ENCODE measurements around the gene LDLRAD3.

The LDLRAD3 gene

GRCh38 chr11:36249246-36249645 is 305.4 kb downstream of the LDLRAD3 start:
- peak; percentile 45 for DNase-seq

GRCh38 chr11:36251823-36252222 is 308.0 kb downstream of the LDLRAD3 start:
- DNase-seq: no peak

GRCh38 chr11:36253238-36253637 is 309.4 kb downstream of the LDLRAD3 start:
- DNase-seq: peak; percentile 19

GRCh38 chr11:36254713-36255112 is 310.9 kb downstream of the LDLRAD3 start:
- DNase-seq: no peak

- no peak for DNase-seq
These were observed 313.5 kb downstream of the LDLRAD3 start for GRCh38 chr11:36257351-36257750.

GRCh38 chr11:36258730-36259360 is 315.0 kb downstream of the LDLRAD3 start:
- DNase-seq: peak; percentile 65

- no peak for DNase-seq
These were observed 317.2 kb downstream of the LDLRAD3 start for GRCh38 chr11:36261094-36261493.

GRCh38 chr11:36264011-36264972 is 320.4 kb downstream of the LDLRAD3 start:
- DNase-seq: no peak

GRCh38 chr11:36264973-36265344 is 321.1 kb downstream of the LDLRAD3 start:
- no peak for DNase-seq

- DNase-seq: peak; percentile 66
These were observed 322.1 kb downstream of the LDLRAD3 start for GRCh38 chr11:36265793-36266628.

GRCh38 chr11:36266767-36267166 is 322.9 kb downstream of the LDLRAD3 start:
- no peak for DNase-seq

- DNase-seq: no peak
These were observed 324.6 kb downstream of the LDLRAD3 start for GRCh38 chr11:36268337-36268985.

- DNase-seq: no peak
These were observed 326.8 kb downstream of the LDLRAD3 start for GRCh38 chr11:36270701-36271100.

- DNase-seq: no peak
These were observed 328.0 kb downstream of the LDLRAD3 start for GRCh38 chr11:36271794-36272407.

GRCh38 chr11:36273110-36273509 is 329.2 kb downstream of the LDLRAD3 start:
- DNase-seq: no peak

GRCh38 chr11:36274414-36274813 is 330.6 kb downstream of the LDLRAD3 start:
- no peak for DNase-seq

GRCh38 chr11:36278531-36279282 is 334.8 kb downstream of the LDLRAD3 start:
- no peak for DNase-seq

- no peak for DNase-seq
These were observed 336.7 kb downstream of the LDLRAD3 start for GRCh38 chr11:36280531-36280930.

Measured in OCI-M1 (cell line).